Endothelial cell of umbilical vein (primary cell): ENCODE results near the gene TSC22D3.

Experiments
- CTCF ChIP-seq, 2 donors: IDR thresholded peaks; 1 replicate in 1 of 2; 2 replicates in 1 of 2; pipeline ENCODE4 v1.5.1; 2011; ENCODE audit warnings: low read length in 2 of 2, mild to moderate bottlenecking in 2 of 2, moderate library complexity in 2 of 2, control low read depth in 1 of 2, inconsistent platforms in 1 of 2, low read depth in 1 of 2; ENCODE audit not compliant: insufficient read depth in 1 of 2; ENCODE audit errors: extremely low read depth in 1 of 2
- EZH2 ChIP-seq: IDR thresholded peaks from 2 replicates; pipeline ENCODE4 v1.6.1; 2012; ENCODE audit warnings: borderline replicate concordance, low read depth, mild to moderate bottlenecking, moderate library complexity, low read length, inconsistent platforms; ENCODE audit not compliant: severe bottlenecking
- JUN ChIP-seq: IDR thresholded peaks from 2 replicates; pipeline ENCODE4 v1.6.1; 2011; ENCODE audit warnings: borderline replicate concordance, low read depth; ENCODE audit not compliant: insufficient read length, insufficient read depth
- POLR2A ChIP-seq: IDR thresholded peaks from 2 replicates; pipeline ENCODE4 v1.6.1; 2012; ENCODE audit warnings: low read depth, mild to moderate bottlenecking, control low read depth, low read length
- TF ChIP-seq, protein P1 (sequence below): IDR thresholded peaks from 2 replicates; pipeline ENCODE4 v1.6.1; 2011; ENCODE audit not compliant: insufficient read depth, insufficient read length

- TF ChIP-seq, protein P1, sequence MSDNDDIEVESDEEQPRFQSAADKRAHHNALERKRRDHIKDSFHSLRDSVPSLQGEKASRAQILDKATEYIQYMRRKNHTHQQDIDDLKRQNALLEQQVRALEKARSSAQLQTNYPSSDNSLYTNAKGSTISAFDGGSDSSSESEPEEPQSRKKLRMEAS: no peak
- TF ChIP-seq CTCF (IDR thresholded peaks at IDR 0.05; ENCODE audit: extremely low read depth in 1 of 2, insufficient read depth in 1 of 2, low read depth in 1 of 2, low read length in 2 of 2) (no peak), EZH2 (no peak), POLR2A (no peak), JUN (no peak)
These were observed 54.3 kb downstream of the TSC22D3 start for GRCh38 chrX:107721318-107721717.
